Central memory CD4-positive, alpha-beta T cell (primary cell): ENCODE data around the gene ATP1A4.
"Not testable (repeated sequence)": the region's sequence is repeated elsewhere in the genome, so short reads cannot be mapped to it uniquely, and the experiment has no call there.

Experiments used
- DNase-seq: peaks from one replicate; pipeline ENCODE4 v3.0.0; 2022

ATP1A4 gene

GRCh38 chr1:160124705-160125478 lies 26.5 kb upstream of the ATP1A4 start:
- DNase-seq: no peak

GRCh38 chr1:160125746-160126145 lies 25.7 kb upstream of the ATP1A4 start:
- DNase-seq: no peak

GRCh38 chr1:160126342-160126741 lies 25.1 kb upstream of the ATP1A4 start:
- DNase-seq: not testable (repeated sequence)

DNA sequence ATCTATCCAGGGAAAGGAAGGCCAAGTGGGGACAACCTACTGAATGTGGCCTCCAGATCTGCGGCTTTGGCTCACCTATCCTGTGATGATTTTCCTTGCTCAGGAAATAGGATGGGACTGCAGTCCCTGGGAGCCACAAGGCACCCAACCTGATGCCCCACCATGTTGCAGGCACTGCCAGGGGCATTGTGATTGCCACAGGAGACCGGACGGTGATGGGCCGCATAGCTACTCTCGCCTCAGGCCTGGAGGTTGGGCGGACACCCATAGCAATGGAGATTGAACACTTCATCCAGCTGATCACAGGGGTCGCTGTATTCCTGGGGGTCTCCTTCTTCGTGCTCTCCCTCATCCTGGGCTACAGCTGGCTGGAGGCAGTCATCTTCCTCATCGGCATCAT lies 24.0 kb upstream of the ATP1A4 start:
- DNase-seq: no peak

- no peak for DNase-seq
Measured at GRCh38 chr1:160127865-160128523, 23.4 kb upstream of the ATP1A4 start.

- DNase-seq: no peak
Measured at GRCh38 chr1:160128636-160129035, 22.8 kb upstream of the ATP1A4 start.

DNA sequence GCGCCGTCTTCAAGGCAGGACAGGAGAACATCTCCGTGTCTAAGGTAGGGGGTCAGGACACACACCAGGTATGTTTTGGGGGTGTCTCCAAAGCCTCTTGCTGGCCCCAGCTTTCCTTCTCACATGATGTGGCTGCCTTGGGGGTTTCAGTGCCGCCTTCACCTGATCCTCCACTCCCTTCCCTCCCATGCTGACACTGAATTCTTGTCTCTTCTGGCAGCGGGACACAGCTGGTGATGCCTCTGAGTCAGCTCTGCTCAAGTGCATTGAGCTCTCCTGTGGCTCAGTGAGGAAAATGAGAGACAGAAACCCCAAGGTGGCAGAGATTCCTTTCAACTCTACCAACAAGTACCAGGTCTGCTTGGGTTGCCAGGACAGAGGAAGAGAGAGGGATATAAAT lies 22.4 kb upstream of the ATP1A4 start:
- no peak for DNase-seq

- DNase-seq: no peak
Measured at GRCh38 chr1:160129558-160129957, 21.8 kb upstream of the ATP1A4 start.

DNA sequence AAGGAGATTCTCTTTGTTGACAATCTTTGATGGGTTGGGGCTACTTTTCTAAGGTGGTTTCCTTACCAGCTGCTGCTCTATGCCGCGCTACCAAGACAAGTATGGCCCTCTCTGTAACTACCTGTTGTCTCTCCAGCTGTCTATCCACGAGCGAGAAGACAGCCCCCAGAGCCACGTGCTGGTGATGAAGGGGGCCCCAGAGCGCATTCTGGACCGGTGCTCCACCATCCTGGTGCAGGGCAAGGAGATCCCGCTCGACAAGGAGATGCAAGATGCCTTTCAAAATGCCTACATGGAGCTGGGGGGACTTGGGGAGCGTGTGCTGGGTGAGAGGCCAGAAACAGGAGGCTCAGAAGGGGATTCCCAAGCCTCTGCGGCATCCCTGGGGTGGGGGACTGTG lies 21.4 kb upstream of the ATP1A4 start:
- no peak for DNase-seq

GRCh38 chr1:160130486-160130885 lies 20.9 kb upstream of the ATP1A4 start:
- DNase-seq: no peak

GRCh38 chr1:160130939-160131338 lies 20.5 kb upstream of the ATP1A4 start:
- DNase-seq: no peak

GRCh38 chr1:160131803-160132565 lies 19.4 kb upstream of the ATP1A4 start:
- DNase-seq: no peak

DNA sequence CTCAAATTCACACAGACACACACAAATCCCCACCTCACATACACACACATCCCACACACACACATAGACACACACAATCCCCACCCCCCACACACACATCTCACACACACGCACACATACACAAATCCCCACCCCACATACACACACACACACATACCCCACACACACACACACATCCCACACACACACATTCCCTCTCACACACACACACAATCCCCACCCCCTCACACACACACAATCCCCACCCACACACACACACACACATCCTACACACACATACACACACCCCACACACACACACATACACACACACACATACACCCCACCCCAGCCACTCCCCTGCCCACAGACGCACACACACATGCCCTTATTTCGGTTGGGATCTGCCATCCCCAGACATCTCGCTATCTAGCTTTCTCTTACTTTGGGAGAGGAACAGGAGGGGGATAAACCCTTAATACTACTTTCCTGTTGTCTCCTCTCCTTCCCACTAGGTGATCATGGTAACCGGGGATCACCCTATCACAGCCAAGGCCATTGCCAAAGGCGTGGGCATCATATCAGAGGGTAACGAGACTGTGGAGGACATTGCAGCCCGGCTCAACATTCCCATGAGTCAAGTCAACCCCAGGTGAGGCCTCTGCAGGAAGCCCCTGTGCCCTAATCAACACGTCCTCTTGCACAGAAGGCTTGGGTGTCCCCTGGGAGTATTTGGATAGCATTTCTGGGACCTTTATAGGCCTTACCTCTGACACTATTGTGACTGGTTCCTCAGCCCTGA lies 17.2 kb upstream of the ATP1A4 start:
- no peak for DNase-seq

GRCh38 chr1:160134791-160135572 lies 16.4 kb upstream of the ATP1A4 start:
- DNase-seq: no peak

DNA sequence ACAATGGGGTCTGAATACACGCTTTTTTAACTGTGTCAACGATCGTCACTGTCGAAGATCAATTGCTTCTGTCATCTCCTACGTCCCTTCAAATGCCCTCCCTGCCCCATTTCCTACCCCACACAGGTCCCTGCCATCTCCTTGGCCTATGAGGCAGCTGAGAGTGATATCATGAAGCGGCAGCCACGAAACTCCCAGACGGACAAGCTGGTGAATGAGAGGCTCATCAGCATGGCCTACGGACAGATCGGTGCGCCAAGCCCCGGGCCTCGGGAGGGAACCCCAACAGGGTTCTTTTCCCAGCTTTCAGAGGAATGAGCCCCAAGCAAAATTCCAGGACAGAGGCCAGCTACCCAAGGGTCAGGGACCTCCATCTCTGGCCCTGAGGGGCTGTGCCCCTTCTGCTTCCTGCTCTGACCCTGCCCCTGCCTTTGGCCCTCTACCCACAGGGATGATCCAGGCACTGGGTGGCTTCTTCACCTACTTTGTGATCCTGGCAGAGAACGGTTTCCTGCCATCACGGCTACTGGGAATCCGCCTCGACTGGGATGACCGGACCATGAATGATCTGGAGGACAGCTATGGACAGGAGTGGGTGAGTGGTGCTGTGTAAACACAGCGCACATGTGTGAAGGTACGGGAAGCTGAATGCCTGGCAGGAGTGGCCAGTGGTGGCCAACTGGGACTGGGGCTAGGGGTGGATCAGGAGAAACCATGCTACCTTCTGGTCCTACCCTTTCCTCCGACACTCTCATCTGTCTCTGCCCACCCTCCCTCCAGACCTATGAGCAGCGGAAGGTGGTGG lies 15.1 kb upstream of the ATP1A4 start:
- no peak for DNase-seq

DNA sequence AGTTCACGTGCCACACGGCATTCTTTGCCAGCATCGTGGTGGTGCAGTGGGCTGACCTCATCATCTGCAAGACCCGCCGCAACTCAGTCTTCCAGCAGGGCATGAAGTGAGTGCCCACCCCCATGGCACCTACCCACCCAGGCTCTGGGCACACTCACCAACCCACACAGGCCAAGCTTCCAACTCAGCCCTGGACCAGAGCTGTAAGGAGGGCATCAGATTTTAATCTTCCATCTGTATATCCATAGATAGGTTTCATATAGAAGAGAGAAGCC lies 14.5 kb upstream of the ATP1A4 start:
- DNase-seq: no peak

GRCh38 chr1:160137216-160137862 lies 14.1 kb upstream of the ATP1A4 start:
- no peak for DNase-seq

DNA sequence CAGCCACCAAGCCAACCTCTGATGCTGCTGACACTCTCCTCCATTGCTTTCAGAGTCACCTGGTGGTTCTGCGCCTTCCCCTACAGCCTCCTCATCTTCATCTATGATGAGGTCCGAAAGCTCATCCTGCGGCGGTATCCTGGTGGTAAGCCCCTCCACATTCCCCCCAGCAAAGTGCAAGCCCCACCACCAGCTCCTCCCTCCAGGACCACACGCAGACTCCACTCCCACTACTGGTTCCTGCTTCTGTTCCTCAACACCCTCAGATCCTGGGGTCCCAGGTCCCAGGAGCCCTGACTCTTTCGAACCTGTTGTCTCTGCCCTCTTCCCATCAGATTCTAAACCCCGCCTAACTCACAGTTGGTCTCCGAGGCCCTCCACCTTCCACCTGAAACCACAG lies 11.6 kb upstream of the ATP1A4 start:
- no peak for DNase-seq

DNA sequence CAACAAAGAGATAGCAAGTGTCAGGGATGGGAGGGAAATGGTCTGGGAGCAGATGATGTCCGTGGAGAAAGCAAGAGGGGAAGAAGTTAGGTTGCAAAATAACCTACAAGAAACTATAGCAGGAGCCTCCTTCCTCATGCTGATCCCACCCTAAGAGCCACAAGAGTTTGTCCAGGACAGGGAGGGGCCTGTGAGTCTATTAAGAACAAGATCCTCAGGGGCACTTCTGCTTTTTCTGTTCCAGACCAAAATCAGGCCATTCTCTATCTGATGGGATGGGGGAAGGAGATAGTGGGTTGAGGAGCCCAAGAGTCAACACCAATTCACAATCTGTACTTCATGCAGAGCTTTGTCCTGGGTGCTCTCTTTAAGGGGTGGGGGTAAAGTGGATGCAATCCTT lies 7.7 kb upstream of the ATP1A4 start:
- no peak for DNase-seq

- no peak for DNase-seq
Measured at GRCh38 chr1:160144921-160145320, 6.5 kb upstream of the ATP1A4 start.

GRCh38 chr1:160146107-160146506 lies 5.3 kb upstream of the ATP1A4 start:
- DNase-seq: no peak
